Measurements from ENCODE around the gene KCNQ1OT1.

Gene KCNQ1OT1

DNA sequence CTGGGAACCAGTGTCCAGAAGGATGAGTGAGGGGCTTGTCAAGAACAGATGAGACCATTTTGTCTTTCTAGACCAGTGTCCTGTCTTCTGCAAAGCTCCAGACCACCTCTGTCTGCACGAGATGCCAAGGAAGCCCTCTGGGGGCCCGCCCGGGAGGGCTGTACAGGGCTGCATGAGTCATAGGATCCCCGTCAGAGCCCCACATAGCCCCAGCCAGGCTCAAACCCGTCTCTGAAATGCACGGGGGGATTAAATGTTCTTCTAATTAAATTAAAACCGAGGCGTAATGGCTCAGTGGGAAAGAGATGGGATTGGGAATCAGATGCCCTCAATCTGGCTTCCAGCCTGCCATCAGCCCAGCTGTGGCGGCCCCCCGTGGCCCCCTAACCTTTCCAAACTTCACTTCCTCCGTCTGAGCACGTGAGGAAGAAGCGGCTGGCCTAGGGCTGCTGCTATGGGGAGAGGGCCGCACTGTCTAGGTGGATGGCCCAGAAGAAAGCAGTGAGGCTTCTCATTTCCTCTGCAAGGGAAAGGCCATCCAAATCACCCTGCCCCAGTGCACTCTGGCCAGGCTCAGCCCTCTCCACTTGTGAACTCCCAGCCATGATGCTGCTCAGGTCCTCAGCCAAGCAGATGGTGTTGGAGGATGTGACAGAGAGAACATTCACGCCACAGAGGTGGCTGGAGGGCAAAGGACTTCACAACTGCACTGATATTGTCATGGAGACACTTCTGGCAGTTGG, 32.8 kb downstream of the KCNQ1OT1 start:
- DNase-seq (ENCODE audit: low spot score): peak; percentile 62

DNA sequence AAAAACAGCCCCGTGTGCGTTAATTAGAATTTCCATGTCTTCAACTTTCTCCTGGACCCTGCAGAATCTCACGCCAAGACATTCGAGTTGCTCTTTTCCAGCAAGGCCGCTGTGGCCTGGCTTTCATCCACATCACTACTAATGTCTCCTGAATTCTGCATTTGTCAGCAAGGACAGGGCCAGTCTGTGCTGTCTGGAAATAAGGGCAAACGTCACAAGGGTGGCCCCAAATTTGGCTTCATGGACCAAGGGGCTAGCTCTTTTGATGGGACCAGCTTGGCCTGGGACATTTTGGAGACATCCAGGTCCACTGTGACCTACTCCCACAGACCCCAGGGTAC, 33.4 kb downstream of the KCNQ1OT1 start:
- DNase-seq (ENCODE audit: low spot score): peak; percentile 65

DNA sequence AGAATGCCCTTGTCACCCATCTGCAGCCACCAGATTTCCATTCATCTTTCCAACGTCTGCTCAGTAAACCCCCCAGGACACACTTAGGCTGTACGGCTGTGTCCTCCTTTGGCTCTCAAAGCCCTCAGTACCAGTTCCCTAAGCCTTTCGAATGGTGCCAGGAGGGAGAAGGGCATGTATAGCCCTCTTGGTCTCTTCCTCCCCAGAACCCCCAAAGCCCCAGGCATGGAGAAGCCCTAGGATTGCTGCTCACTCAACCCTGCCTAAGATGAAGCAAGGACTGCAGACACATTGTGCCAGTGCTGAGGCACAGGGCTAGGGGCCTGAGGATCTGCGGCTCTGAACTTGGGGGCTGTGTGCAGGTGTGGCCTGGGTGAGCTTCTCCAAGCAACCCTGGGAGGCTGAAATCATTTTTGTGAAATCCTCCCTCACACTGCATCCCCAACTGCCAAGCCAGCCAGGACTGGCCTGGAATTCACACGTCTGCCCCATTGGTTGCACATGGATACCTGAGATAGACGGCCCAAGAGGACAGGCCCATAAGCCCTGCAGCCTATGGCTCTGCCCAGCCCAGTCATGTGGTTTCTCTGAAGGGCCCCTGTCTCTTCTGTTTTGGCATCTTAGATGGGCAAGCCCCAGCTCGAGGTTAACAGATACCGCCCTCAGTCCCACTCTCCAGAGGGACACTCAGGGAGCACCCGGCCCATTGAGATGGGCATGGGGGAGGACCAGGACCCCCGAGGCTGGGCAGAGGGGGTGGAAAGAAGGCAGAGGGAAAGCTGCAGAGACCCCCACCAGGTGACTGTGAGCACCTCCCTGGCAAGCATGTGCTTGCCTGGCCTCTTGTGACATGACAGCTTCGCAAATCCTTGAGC, 34.0 kb downstream of the KCNQ1OT1 start:
- DNase-seq (ENCODE audit: low spot score): peak; percentile 60

DNA sequence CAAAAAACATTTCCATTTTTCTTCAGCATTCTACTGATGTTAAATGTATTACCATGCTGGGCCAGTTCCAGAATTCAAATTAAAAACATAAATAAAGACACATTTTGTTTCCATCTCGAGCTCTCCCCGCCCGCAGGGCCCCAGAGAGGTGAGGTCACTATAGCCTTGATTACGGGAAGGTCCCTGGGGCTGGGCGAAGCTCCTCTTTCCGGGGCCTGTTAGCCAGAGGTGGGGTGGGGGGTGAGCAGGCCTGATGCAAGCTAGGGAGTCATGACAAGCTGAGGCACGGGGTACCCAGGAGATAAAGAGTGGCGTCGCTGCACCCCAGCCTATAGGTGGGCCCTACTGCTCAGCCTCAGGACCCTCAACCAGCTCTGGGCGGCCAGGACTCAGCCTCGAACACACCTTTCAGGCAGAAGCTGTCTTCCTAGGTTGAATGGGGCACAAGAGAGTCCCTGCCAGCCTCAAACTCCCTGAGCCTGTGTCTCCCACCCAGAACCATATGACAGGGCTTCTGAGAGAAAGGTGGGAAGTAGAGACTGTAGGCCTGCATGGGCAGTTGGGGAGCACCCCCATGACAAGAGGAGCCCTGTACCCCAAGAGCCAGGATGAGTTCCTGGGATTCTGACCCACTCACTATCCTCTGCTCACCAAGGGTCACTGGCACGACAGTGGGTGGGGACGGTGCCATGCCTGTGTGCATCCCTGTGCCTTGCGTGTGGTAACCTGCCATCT, 34.8 kb downstream of the KCNQ1OT1 start:
- peak; percentile 64 for DNase-seq (ENCODE audit: low spot score)

DNA sequence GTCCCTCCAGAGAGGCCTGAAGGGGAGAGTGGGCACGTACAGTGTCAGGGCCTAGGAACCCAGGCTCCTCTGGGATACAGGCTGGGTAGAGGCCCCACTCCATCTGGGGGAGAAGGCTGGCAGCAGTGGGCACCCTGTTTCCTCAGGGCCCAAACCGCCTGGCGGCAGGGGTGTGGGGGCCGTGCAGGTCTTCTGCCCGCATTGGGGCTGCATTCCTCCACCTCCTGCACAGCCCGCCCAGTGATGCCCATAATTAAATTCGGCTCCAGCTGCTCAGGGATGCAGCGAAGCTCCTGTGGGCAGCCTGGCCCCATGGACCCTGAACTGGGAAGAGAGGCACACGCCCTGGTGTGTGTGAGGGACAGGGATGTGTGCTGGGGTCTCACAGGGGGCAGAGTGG, 35.4 kb downstream of the KCNQ1OT1 start:
- DNase-seq (ENCODE audit: low spot score): peak; percentile 52

DNA sequence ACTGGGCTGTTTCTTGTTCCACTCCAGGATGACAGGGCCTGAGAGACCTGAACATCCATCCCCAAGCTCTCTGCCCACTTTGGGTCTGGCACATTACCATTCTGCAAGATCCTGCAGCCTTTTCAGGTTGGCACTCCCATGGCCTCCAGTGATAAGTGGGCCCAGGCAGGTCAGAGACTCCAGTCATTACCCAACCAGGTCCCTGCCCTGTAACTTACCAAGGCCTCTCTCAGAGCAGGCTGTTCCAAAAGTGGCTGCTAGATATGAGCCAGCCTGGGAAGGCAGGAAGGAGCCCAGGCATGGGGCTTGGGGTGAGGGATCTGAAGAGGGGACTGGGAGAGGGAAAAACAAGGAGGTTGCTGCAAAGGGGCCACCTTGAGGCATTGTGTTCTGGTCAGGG, 35.9 kb downstream of the KCNQ1OT1 start:
- DNase-seq (ENCODE audit: low spot score): no peak

DNA sequence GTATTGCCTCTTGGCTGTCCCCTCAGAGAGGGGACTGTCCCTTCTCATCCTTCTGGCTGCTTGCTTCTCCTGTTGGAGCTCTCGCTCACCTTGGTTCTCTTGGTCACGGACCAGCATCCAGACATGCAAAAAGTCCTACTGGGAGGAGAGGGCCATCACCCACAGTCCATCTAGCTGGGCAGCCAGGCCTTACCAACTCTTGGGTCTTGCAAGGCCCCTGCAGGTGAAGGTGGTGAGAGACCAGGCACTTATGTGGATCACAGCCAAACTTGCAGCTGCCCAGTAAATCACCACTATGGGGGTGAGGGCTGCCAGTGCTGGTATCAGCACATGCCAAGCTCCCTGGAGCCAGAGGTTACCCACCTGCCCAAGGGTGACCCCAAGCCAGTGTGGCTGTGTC, 36.3 kb downstream of the KCNQ1OT1 start:
- DNase-seq (ENCODE audit: low spot score): no peak

DNA sequence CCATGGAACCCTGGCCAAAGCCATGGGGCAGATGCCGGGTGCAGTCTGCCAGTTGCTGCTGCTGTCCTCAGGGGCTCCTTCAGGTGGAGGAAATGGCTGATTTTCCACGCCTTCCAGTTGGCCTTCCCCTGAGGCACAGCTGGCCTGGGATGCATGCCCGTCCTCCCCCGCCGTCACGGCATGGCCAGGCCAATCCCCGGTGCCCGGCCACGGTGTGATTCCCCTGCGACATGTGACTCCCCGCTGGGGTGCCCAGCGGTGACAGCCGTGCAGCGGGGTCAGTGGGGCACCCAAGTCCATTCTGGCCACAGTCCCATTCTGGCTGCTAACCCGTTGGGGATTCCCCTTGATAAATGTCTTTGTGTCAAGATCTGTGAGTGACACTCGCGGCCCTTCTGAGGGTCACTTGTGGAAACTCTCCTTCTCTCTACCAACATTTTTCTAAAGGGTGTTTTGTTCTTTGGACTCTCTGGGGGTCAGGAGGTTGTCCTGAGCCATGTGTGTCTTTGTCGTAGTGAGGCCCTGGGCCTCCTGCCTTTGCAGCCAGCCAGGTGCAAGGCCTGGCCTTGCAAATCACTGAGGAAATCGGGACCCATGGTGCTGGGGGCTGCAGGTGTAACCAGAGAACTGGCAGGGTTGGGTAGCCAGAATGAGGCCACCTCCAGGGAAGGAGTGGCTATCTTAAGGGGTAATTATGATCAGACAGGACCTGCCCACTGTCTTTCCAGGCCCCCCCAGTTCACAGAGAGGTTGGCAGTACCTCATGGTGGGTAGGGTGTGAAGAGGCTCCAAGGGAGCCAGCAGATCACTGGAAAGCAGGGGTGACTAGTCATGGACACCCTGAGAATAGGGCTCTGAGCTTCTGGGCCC, 37.1 kb downstream of the KCNQ1OT1 start:
- peak; percentile 61 for DNase-seq (ENCODE audit: low spot score)

DNA sequence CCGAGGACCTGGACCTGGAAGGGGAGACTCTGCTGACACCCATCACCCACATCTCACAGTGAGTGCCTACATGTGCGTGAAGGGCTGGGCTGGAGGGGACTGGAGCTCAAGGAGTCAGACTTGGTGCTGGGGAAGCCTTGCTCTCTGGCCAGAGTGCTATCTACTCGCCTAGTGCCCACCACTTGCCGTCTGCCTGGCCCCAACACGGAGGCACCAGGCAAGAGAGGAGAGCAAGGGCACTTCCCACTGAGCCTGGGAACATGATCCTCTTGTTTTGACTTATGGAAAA, 37.8 kb downstream of the KCNQ1OT1 start:
- DNase-seq (ENCODE audit: low spot score): peak; percentile 54

DNA sequence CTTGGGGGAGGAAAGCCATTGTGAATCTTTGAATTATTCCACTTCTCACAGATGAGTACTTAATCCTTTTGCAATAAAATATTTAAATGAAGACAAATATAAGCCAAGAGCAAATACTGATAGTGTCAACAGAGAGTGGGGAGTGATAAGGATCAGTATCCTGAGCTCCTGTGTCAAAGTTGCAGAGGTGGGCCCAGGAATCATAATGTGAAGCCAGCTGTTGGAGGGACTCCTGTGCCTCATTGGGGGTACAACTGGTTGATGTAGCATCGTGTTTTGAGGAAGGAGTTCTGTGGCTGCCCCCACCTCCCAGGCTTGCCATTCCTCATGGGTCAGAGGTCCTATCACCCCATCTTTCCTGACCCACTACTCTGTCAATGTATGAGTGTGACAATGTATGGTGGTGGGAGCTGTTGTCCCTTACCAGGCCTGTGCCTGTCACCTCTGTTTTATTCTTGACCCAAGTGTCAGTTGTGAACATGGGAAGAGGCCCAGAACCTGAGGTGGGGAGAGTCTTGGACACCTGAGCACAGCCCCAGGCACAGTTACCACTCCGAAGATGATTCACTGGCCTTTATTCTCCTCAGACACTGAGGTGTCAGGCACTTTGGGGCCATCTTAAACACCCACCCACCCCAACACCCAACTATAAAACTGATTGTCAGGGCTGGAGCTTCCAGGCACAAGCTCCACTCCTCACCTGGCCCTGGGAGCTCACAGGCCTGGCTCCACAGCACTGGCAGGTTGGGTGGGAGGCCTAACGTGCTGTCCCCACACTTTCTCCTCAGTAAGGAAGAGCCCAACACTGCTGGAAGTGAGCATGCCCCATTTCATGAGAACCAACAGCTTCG, 38.4 kb downstream of the KCNQ1OT1 start:
- DNase-seq (ENCODE audit: low spot score): no peak

DNA sequence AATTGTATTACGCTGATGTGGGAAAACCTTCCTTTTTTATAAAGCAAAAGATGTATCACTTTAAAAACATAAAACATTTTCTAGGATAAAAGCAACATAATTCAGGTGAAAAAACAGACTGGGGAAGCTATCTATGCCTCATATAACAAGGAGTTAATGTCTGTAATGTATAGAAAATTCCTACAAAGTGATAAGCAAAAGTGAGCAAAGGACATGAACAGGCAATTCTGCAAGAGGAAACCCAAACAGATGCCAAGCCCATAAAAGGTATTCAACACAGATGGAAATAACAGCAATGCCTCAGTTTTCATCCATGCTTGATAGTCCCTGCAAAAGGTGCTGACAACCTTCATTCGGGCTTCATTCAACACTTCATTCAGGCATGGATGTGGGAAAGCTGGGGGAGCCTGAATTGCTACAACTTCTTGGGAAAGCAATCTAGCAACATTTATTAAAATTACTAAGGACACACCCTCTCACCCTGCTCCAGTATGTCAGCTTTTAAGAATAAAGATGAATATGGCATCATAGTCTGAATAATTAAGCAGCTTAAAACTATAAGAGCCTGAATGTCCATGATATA, 39.3 kb downstream of the KCNQ1OT1 start:
- DNase-seq (ENCODE audit: low spot score): no peak

DNA sequence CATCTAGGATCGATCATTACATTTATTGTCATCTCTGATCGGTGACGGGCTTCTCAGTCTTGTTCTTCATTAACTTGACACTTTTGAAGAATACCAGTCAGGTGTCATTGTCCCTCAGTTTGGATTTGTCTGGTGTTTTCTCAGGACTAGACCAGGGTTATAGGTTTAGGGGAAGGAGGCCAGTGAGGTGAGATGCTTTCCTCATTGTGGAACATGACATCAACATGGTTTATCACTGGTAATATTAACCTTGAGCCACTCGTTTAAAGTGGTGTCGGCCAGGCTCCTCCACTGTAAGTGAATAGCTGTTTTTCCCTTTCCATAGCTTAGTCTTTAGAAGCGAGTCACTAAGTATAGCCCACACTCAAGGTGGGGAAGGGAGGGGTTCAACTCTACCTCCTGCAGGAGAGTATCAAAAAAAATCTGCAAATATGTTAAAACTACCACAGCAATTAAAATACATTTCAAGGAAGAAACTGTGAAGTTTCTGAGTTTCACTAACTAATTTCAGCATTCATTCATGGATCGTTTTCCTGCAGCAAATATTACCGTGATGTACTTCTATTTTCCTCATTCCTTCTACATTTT, 42.0 kb downstream of the KCNQ1OT1 start:
- no peak for DNase-seq (ENCODE audit: low spot score)

DNA sequence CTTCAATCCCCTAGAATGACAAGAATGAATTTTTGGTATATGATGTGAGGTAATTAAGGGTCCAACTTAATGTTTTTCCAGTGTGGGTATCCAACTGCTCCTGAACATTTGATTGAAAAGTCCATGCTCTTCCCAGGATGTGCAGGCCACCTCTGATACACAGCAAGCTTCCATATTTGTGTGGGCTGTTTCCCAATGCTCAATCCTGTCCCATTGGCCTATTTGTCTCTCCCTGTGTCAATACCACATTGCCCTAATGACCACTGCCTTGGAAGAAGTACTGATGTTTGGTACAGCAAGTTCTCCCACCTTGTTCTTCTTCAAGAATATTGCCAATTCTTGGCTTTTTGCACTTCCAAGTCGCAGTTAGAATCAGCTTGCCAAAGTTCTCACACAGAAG, 42.9 kb downstream of the KCNQ1OT1 start:
- no peak for DNase-seq (ENCODE audit: low spot score)

DNA sequence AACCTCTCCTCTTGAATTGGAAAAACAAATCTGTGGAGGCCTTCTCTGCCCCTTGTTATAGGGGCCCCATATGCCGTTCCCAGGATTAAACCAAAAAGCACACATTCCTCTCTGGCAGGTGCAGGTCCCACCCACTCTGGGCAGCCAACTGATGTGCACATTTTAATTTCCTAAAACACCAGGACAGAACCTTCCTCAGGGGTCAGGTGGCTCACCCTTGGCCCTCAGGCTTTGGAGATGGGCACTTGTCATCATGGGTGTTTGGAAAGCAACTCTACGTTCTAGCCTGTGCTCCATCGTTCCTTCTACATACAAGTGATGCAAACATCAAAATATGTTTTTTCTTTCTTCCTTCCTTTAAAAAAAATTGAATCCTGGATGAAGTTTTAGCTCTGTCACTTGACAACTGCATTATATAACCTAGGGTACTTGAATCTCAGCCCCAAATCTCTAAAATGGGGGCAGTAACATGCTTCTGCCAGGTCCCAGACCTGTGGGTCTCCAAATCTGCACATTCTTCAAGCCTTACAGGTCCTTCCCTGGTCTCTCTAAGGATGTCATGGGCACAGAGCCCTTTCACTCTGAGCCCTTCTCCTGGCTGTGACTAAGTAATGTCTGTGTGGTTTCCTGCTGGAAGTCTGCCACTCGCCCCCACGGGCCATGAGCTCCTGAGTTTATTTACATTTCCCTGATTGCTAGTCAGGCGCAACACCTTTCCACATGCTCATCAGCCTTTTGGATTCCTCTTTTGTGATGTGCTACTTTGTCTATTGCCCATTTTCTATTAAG, 43.8 kb downstream of the KCNQ1OT1 start:
- peak; percentile 60 for DNase-seq (ENCODE audit: low spot score)

DNA sequence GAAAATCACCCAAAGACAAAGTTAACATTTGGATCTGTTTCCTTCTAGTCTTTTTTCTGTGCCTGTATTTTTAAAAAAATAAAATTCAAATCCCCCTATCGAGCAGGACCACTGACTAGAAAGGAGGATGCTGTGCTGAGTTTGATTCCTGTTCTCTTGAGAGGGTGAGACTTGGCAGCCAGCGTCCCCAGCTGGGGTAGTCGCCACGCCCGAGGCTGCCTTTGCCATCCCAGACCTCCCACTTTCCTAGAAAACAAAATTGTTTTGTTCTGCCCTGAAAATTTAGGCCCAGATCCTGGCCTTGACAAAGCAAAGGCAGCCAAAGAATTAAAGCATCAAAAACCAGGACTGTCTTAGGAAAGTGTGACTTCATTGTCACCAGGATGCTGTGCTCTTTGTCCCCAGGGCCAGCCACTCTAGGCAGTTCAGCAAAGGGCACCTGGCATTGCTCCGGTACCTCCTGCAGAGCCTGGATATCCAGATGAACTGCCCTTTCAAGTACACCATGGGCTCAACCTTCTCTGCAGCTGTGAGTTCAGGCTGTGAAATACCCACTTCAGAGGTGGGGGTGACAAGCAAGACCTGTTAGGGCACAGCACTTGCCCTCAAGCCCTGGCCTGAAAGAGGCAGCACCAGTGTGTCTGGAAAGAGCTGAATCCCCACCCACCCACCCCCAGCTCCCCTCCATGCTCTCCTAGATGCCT, 44.6 kb downstream of the KCNQ1OT1 start:
- no peak for DNase-seq (ENCODE audit: low spot score)

DNA sequence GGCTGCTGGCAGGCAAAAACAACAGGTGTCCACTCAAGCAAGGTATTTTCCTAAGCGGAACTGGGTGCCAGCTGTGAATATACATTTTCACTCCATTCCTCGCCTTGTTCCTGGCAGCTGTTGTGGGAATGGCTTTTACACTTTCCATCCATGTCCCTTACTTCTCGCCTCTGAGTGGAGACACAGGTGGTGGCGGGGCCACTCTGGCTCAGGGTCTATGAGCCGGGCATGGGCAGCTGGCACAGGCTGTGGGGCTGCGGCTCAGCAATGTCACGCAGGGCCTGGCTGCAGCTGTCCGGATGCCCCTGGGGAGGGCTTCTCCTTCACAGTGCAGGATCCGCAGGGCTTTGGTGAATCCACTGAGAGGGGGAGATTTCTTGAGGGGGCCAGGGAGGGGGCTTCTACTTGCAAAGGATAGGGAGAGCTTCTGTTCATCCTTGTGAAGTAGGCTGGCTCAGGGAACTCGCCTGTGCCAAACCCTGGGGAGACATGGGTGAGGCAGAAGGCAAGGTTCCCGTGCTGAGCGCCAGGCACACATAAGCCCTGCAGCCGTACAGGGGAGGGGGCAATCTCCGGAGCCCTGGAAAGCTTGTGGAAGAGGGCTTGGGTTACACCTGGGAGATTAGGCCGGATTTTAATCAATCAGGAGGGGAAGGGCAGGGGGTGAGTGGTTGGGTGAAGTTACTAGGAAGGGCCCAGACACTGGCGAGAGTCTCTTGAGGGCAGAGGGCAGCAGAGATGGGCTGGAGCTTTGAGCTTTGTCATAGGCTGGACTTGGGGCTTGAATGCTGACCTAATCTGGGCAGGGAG, 45.7 kb downstream of the KCNQ1OT1 start:
- DNase-seq (ENCODE audit: low spot score): peak; percentile 76

DNA sequence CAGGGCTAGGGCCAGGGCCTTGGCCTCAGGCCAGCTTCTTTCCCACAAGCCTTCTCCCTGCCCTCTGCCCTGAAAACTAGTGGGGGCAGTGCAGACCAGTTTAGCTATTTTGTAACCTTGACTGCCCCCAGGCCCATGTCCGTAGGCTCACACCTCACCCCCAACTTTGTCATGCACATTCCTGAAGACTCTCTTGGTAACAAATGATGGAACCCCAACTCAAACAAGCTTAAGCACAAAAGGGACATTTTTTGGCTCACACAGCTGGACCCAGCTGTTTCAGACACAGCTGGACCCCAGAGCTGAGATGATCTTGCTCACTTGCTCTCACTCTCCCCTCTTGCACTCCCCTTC, 46.6 kb downstream of the KCNQ1OT1 start:
- DNase-seq (ENCODE audit: low spot score): peak; percentile 64
